GM12878 (cell line): Measurements from ENCODE around the gene HEPHL1. TPM values are rescaled to one million over a fixed set of nuclear protein-coding genes. Genes with fewer than 3 reads are reported as not detected.

Experiments used
- ATAC-seq: fragments of 200-7000 bp; cut with Tn5 transposase; 3 replicates; pipeline ENCODE4 v1.9.1; 2020; ENCODE audit warnings: mild to moderate bottlenecking, moderate library complexity
- BruUV-seq: library from RNA; stranded (reverse); fragments of 400-500 nt; replicated peaks from 2 replicates; lab custom pipeline; 2021; lab: Mats Ljungman, UMichigan
- CTCF ChIA-PET: fragments of 300-600 bp; sonication (Branson Sonifier 250); formaldehyde crosslinking; extraction: SDS; loops from one replicate; lab custom pipeline; 2021; ENCODE audit warnings: inconsistent platforms; lab: Yijun Ruan, JAX
- POLR2A ChIA-PET: fragments of 350-600 bp; formaldehyde crosslinking; extraction: SDS; loops from one replicate; lab custom pipeline; 2021; ENCODE audit warnings: inconsistent platforms; lab: Charles Lee
- RAD21 ChIA-PET: fragments of 300-600 bp; sonication (Branson Sonifier 250); formaldehyde crosslinking; loops from one replicate; lab custom pipeline; 2023; ENCODE audit warnings: antibody characterized with exemption; ENCODE audit not compliant: unreplicated experiment; lab: Charles Lee
- SMC1A ChIA-PET: fragments of 300-600 bp; sonication (Branson Sonifier 250); formaldehyde crosslinking; loops from one replicate; lab custom pipeline; 2023; ENCODE audit not compliant: unreplicated experiment, uncharacterized antibody; lab: Charles Lee
- DNase-seq: peaks from one replicate; pipeline ENCODE4 v3.0.0-alpha.2; 2011; ENCODE audit warnings: low read depth, low spot score
- FAIRE-seq: peaks from 3 replicates; lab custom pipeline; 2011; peaks lifted over from hg19 to GRCh38; lab: Jason Lieb, UNC
- H2AFZ ChIP-seq: 2 replicates; pipeline ENCODE4 v1.6.0; 2011; ENCODE audit warnings: low read depth, low read length, control low read depth; ENCODE audit not compliant: control insufficient read depth
- H3K27ac ChIP-seq: 2 replicates; pipeline ENCODE4 v1.5.1; 2011; ENCODE audit warnings: control low read depth; ENCODE audit not compliant: control insufficient read depth, insufficient read depth
- H3K27me3 ChIP-seq, 2 experiments: replicated peaks in 1 of 2; 2 replicates each; pipeline versions ENCODE4 v1.6.0 to v1.6.1; 2011; ENCODE audit warnings: low read length in 1 of 2; ENCODE audit not compliant: control insufficient read depth in 2 of 2, insufficient read depth in 2 of 2
- H3K36me3 ChIP-seq, 2 experiments: 2 replicates each; pipeline ENCODE4 v1.5.1; 2011; ENCODE audit warnings: low read length in 1 of 2; ENCODE audit not compliant: control insufficient read depth in 2 of 2, insufficient read depth in 2 of 2
- H3K4me1 ChIP-seq: 2 replicates; pipeline ENCODE4 v1.6.1; 2011; ENCODE audit warnings: mild to moderate bottlenecking, low read length, moderate library complexity, mixed read lengths; ENCODE audit not compliant: control insufficient read depth, insufficient read depth
- H3K4me2 ChIP-seq: 2 replicates; pipeline ENCODE4 v1.6.0; 2011; ENCODE audit warnings: control low read depth; ENCODE audit not compliant: control insufficient read depth, insufficient read depth
- H3K4me3 ChIP-seq: fragments of 200-600 bp; sonication (generic); 2 replicates; pipeline ENCODE4 v1.5.1; 2016
- H3K79me2 ChIP-seq: 2 replicates; pipeline ENCODE4 v1.6.0; 2011; ENCODE audit warnings: low read length; ENCODE audit not compliant: control insufficient read depth, insufficient read depth
- H3K9ac ChIP-seq: 2 replicates; pipeline ENCODE4 v1.8.0; 2011; ENCODE audit warnings: low read length, control low read depth, mixed read lengths; ENCODE audit not compliant: control insufficient read depth, insufficient read depth
- H3K9me3 ChIP-seq: replicated peaks from 3 replicates; pipeline ENCODE4 v1.5.1; 2011; ENCODE audit warnings: mild to moderate bottlenecking, low read length; ENCODE audit not compliant: control insufficient read depth, insufficient read depth
- H4K20me1 ChIP-seq: 2 replicates; pipeline ENCODE4 v1.6.0; 2011; ENCODE audit not compliant: control insufficient read depth, insufficient read depth
- BCL11A ChIP-seq: IDR thresholded peaks from 2 replicates; pipeline ENCODE4 v1.6.1; 2011; ENCODE audit warnings: low read depth, low read length
- CBX3 ChIP-seq: fragments of 200-600 bp; sonication (generic); IDR thresholded peaks from 2 replicates; pipeline ENCODE4 v1.6.1; 2016; ENCODE audit warnings: low read depth, borderline replicate concordance
- FOXM1 ChIP-seq: IDR thresholded peaks from 2 replicates; pipeline ENCODE4 v1.6.1; 2012; ENCODE audit warnings: low read depth, mild to moderate bottlenecking, inconsistent platforms, low read length, moderate library complexity
- HDGF ChIP-seq: fragments of 450-650 bp; IDR thresholded peaks from 2 replicates; pipeline ENCODE4 v1.6.1; 2016; ENCODE audit warnings: antibody characterized with exemption
- IKZF1 ChIP-seq: fragments of 450-650 bp; conservative IDR thresholded peaks from 2 replicates; pipeline ENCODE4 v1.6.1; 2017; ENCODE audit warnings: antibody characterized with exemption, mild to moderate bottlenecking
- KAT2A ChIP-seq: conservative IDR thresholded peaks from 2 replicates; pipeline ENCODE4 v1.6.1; 2011; ENCODE audit warnings: low read depth, low read length; ENCODE audit not compliant: control insufficient read depth
- KDM1A ChIP-seq: fragments of 200-600 bp; sonication (generic); IDR thresholded peaks from 2 replicates; pipeline ENCODE4 v1.6.1; 2016; ENCODE audit warnings: borderline replicate concordance
- LARP7 ChIP-seq: fragments of 450-650 bp; IDR thresholded peaks from 2 replicates; pipeline ENCODE4 v1.6.1; 2017; ENCODE audit warnings: mild to moderate bottlenecking
- NRF1 ChIP-seq: conservative IDR thresholded peaks from 2 replicates; pipeline ENCODE4 v1.6.1; 2011; ENCODE audit warnings: mild to moderate bottlenecking, low read depth, low read length, improper control_type of control experiment
- RCOR1 ChIP-seq: conservative IDR thresholded peaks from 2 replicates; pipeline ENCODE4 v1.6.1; 2012; ENCODE audit warnings: low read depth, low read length, improper control_type of control experiment
- SP1 ChIP-seq: IDR thresholded peaks from one replicate; pipeline ENCODE4 v1.6.1; 2011; ENCODE audit warnings: low read depth, low read length
- TAF1 ChIP-seq: IDR thresholded peaks from 2 replicates; pipeline ENCODE4 v1.6.1; 2011; ENCODE audit warnings: mild to moderate bottlenecking, low read depth, low read length, borderline replicate concordance
- ZBED1 ChIP-seq: IDR thresholded peaks from 2 replicates; pipeline ENCODE4 v1.6.1; 2016; ENCODE audit warnings: borderline replicate concordance
- ZNF274 ChIP-seq: IDR thresholded peaks from one replicate; pipeline ENCODE4 v1.8.0; 2011; ENCODE audit not compliant: insufficient read length, insufficient read depth
- WGBS: methylation state at CpG from one replicate; pipeline ENCODE4 v1.1.6; 2016; ENCODE audit warnings: low lambda C conversion rate; ENCODE audit not compliant: insufficient replicate concordance, insufficient coverage; ENCODE audit errors: missing lambda C conversion rate; 5-methylcytosine and 5-hydroxymethylcytosine counted together
- in situ Hi-C: fragments of 300-500 bp; cut with MboI; formaldehyde crosslinking; loops from 9 replicates; pipeline ENCODE4 v1.14.3; 2018; ENCODE audit warnings: mixed read lengths
- intact Hi-C: fragments of 100-400 bp; cut with micrococcal nuclease; formaldehyde crosslinking; loops from one replicate; pipeline ENCODE4 v1.14.2; 2022; ENCODE audit not compliant: unreplicated experiment
- polyA plus RNA-seq, 11 experiments: library from polyadenylated mRNA; depleted of rRNA in 4 of 11; unstranded in 6 of 11; stranded (reverse) in 5 of 11; fragments of >200 nt; fragmentation: Nextera tagmentation in 4 of 11; fragmentation: Illumina TruSeq in 1 of 11; extraction: Ambion mirVana in 4 of 11; extraction: Trizol in 1 of 11; gene quantifications; 1 replicate in 1 of 11; 2 replicates in 10 of 11; pipeline versions ENCODE4 v1.2.1 to v1.2.3, GENCODE V29; 2011 to 2016; ENCODE audit warnings: inconsistent platforms in 2 of 11, missing spikeins in 2 of 11, low read depth in 1 of 11
- total RNA-seq, 4 experiments: library from RNA; depleted of rRNA in 3 of 4; stranded (reverse); fragments of >200 nt in 3 of 4; fragmentation: Illumina TruSeq in 1 of 4; extraction: Trizol in 1 of 4; gene quantifications; 2 replicates each; pipeline versions ENCODE4 v1.2.1 to v1.2.3, GENCODE V29; 2013 to 2021
- TF ChIP-seq, protein P1 (sequence below): fragments of 450-650 bp; IDR thresholded peaks from 2 replicates; pipeline ENCODE4 v1.6.1; 2017; ENCODE audit warnings: mild to moderate bottlenecking, low read depth, inconsistent platforms; ENCODE audit not compliant: poor library complexity, severe bottlenecking
- TF ChIP-seq, protein P2 (sequence below): fragments of 450-650 bp; conservative IDR thresholded peaks from 2 replicates; pipeline ENCODE4 v1.6.1; 2017; ENCODE audit warnings: mild to moderate bottlenecking, moderate library complexity
- TF ChIP-seq, protein P3 (sequence below): IDR thresholded peaks from 2 replicates; pipeline ENCODE4 v1.6.1; 2011; ENCODE audit warnings: mild to moderate bottlenecking, low read depth, low read length, moderate library complexity; ENCODE audit not compliant: insufficient replicate concordance
- TF ChIP-seq, protein P4 (sequence below): fragments of 450-650 bp; IDR thresholded peaks from 2 replicates; pipeline ENCODE4 v1.6.1; 2017; ENCODE audit warnings: mild to moderate bottlenecking, moderate library complexity

The HEPHL1 gene
- total and polyA plus RNA-seq, 10 of the 15 experiments (the other 5 are each of a cell fraction or from before 2014, with no cell fraction given) = 0.02 to 0.08 (median 0.05) TPM; not detected in 6

DNA sequence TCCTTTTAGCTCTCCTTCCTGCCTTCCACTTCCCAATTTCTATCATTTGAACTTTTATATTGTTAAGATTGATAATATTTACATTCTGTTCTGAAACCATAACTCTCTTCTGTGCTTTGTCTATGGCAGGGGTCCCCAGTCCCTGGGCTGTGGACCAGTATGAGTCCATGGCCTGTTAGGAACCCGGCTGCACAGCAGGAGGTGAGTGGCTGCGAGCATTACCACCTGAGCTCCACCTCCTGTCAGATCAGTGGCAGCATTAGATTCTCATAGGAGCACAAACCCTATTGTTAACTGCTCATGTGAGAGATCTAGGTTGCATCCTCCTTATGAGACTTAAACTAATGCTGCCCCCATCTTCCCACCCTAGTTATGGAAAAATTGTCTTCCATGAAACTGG lies 48.4 kb upstream of the HEPHL1 start:
- SMC1A ChIA-PET = no interaction called here
- BruUV-seq = no TSS peak
- in situ Hi-C loops = no loop called here
- no peak for TF ChIP-seq KAT2A
- no peak for TF ChIP-seq NRF1
- TF ChIP-seq ZNF274 = no peak
- no peak for TF ChIP-seq LARP7
- TF ChIP-seq, protein P1, sequence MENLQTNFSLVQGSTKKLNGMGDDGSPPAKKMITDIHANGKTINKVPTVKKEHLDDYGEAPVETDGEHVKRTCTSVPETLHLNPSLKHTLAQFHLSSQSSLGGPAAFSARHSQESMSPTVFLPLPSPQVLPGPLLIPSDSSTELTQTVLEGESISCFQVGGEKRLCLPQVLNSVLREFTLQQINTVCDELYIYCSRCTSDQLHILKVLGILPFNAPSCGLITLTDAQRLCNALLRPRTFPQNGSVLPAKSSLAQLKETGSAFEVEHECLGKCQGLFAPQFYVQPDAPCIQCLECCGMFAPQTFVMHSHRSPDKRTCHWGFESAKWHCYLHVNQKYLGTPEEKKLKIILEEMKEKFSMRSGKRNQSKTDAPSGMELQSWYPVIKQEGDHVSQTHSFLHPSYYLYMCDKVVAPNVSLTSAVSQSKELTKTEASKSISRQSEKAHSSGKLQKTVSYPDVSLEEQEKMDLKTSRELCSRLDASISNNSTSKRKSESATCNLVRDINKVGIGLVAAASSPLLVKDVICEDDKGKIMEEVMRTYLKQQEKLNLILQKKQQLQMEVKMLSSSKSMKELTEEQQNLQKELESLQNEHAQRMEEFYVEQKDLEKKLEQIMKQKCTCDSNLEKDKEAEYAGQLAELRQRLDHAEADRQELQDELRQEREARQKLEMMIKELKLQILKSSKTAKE = no peak
- TF ChIP-seq, protein P2, sequence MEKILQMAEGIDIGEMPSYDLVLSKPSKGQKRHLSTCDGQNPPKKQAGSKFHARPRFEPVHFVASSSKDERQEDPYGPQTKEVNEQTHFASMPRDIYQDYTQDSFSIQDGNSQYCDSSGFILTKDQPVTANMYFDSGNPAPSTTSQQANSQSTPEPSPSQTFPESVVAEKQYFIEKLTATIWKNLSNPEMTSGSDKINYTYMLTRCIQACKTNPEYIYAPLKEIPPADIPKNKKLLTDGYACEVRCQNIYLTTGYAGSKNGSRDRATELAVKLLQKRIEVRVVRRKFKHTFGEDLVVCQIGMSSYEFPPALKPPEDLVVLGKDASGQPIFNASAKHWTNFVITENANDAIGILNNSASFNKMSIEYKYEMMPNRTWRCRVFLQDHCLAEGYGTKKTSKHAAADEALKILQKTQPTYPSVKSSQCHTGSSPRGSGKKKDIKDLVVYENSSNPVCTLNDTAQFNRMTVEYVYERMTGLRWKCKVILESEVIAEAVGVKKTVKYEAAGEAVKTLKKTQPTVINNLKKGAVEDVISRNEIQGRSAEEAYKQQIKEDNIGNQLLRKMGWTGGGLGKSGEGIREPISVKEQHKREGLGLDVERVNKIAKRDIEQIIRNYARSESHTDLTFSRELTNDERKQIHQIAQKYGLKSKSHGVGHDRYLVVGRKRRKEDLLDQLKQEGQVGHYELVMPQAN = no peak
- no peak for TF ChIP-seq KDM1A
- TF ChIP-seq FOXM1 = no peak
- no peak for TF ChIP-seq IKZF1
- TF ChIP-seq TAF1 = no peak
- TF ChIP-seq RCOR1 = no peak
- no peak for TF ChIP-seq ZBED1
- TF ChIP-seq, protein P3, sequence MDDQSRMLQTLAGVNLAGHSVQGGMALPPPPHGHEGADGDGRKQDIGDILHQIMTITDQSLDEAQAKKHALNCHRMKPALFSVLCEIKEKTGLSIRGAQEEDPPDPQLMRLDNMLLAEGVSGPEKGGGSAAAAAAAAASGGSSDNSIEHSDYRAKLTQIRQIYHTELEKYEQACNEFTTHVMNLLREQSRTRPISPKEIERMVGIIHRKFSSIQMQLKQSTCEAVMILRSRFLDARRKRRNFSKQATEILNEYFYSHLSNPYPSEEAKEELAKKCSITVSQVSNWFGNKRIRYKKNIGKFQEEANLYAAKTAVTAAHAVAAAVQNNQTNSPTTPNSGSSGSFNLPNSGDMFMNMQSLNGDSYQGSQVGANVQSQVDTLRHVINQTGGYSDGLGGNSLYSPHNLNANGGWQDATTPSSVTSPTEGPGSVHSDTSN = no peak
- TF ChIP-seq SP1 = no peak
- no peak for TF ChIP-seq HDGF
- TF ChIP-seq, protein P4, sequence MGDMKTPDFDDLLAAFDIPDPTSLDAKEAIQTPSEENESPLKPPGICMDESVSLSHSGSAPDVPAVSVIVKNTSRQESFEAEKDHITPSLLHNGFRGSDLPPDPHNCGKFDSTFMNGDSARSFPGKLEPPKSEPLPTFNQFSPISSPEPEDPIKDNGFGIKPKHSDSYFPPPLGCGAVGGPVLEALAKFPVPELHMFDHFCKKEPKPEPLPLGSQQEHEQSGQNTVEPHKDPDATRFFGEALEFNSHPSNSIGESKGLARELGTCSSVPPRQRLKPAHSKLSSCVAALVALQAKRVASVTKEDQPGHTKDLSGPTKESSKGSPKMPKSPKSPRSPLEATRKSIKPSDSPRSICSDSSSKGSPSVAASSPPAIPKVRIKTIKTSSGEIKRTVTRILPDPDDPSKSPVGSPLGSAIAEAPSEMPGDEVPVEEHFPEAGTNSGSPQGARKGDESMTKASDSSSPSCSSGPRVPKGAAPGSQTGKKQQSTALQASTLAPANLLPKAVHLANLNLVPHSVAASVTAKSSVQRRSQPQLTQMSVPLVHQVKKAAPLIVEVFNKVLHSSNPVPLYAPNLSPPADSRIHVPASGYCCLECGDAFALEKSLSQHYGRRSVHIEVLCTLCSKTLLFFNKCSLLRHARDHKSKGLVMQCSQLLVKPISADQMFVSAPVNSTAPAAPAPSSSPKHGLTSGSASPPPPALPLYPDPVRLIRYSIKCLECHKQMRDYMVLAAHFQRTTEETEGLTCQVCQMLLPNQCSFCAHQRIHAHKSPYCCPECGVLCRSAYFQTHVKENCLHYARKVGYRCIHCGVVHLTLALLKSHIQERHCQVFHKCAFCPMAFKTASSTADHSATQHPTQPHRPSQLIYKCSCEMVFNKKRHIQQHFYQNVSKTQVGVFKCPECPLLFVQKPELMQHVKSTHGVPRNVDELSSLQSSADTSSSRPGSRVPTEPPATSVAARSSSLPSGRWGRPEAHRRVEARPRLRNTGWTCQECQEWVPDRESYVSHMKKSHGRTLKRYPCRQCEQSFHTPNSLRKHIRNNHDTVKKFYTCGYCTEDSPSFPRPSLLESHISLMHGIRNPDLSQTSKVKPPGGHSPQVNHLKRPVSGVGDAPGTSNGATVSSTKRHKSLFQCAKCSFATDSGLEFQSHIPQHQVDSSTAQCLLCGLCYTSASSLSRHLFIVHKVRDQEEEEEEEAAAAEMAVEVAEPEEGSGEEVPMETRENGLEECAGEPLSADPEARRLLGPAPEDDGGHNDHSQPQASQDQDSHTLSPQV = no peak
- no peak for TF ChIP-seq CBX3
- TF ChIP-seq BCL11A = no peak

More for the DNA sequence above, 48.4 kb upstream of the HEPHL1 start:
- H3K27ac ChIP-seq = no peak overlapping the region
- H3K9me3 ChIP-seq = no peaks in the 10 kb centered on the region
- RAD21 ChIA-PET = no interaction called here
- H4K20me1 ChIP-seq = no peaks in the 10 kb centered on the region
- DNase-seq (no peak), ATAC-seq (no peak), FAIRE-seq (no peak)
- H3K9ac ChIP-seq = no peak overlapping the region
- H3K4me1 ChIP-seq = no peaks in the 10 kb centered on the region
- H3K4me3 ChIP-seq = no peak overlapping the region
- POLR2A ChIA-PET = no interaction called here
- intact Hi-C loops = no loop called here
- no peaks in the 10 kb centered on the region for H3K79me2 ChIP-seq
- 0% methylated on average over 2 of the region's 2 CpGs for WGBS
- no peak overlapping the region for H2AFZ ChIP-seq
- no peaks in the 10 kb centered on the region for H3K27me3 ChIP-seq
- H3K36me3 ChIP-seq = no peaks in the 10 kb centered on the region
- CTCF ChIA-PET = no interaction called here
- no peak overlapping the region for H3K4me2 ChIP-seq
